ENCODE data around the gene EIF2AK2.
"Not testable (repeated sequence)": the region's sequence is repeated elsewhere in the genome, so short reads cannot be mapped to it uniquely, and the experiment has no call there.

Gene EIF2AK2

DNA sequence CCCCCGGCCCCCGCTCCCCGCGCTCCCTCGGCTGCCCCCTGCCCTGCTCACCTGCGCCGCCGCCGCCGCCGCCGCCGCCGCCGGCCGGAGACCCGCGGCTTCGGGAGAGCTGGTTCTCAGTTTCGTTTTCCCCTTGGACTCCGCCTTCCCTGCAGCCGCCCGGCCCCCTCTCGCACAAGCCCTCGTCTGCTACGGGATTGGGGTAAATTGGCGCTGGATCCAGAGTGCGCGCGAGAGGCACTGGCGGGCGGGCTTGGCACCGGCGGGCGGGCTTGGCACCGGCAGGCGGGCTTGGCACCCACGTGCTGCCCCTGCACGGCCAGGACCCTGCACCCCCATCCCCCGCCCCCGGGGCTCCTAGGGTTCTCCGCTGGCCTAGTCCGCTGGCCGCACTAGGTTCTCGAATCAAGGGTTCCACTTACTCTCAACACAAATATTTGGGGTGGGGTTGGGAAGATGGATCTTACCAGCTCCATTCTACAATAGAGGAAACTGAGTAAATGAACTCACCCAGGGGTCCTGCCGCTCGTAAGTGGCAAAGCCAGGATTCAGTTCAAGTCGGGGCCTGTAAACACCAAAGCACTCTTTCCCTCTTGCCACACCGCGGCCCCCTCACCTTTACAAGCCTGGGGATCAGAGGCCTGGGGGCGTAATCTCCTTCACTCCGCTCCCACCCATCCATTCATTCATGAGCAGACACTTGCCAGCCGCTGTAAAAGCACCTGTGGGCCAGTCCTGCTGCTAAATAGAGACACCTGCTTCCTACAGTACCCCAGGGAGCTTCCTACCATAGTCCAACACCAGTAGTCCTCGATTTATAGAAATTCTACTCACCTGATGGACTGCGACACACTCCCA lies at the start of gene EIF2AK2:
EIF2AK2 (minus strand) TSS at position 124 of the 858 bp plus-strand sequence. CDS start 9,174 bp downstream, outside the sequence.
- TF ChIP-seq POLR2A (IDR thresholded peaks at IDR 0.05; ENCODE audit: low read length), result no peak
- TF ChIP-seq GATA1 (IDR thresholded peaks at IDR 0.05; ENCODE audit: low read depth, low read length), result no peak
- peak; percentile 89 to 90 for DNase-seq

DNA sequence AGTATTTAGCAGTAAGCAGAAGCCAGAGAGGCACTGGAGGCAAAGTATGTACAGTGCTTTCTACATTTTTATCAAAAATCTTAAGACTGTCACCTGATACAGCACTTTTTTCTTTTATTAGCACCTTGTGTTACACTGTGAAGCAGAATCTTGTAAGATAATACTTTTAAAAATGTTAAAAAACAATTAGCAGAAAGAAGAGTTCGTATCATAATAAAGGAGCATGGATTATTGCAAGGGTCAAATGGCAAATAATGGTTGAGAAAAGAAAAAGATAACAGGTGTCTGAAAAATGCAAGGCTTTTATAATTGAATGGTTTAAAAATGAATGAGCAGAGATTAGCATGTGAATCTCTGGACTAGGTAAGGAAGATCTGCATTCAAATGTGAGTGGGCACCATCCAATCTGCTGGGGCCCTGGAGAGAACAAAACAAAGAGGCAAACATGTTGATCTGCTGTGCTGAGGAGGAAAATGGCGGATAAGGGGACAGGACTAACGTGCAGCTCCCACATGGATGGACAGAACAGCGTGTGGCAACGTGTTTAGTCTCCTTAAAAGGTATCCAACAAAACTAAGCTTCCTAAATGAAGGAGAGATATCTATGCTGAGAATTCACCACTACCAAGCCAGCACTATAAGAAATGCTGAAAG lies 49.0 kb upstream of the EIF2AK2 start:
- TF ChIP-seq POLR2A (IDR thresholded peaks at IDR 0.05; ENCODE audit: low read length) (no peak), GATA1 (IDR thresholded peaks at IDR 0.05; ENCODE audit: low read depth, low read length) (no peak)
- no peak for DNase-seq

- DNase-seq, result not testable (repeated sequence)
Observed at GRCh38 chr2:37205071-37205661, 48.4 kb upstream of the EIF2AK2 start.

- TF ChIP-seq POLR2A (IDR thresholded peaks at IDR 0.05; ENCODE audit: low read length), result no peak
- no peak for TF ChIP-seq GATA1 (IDR thresholded peaks at IDR 0.05; ENCODE audit: low read depth, low read length)
- no peak for DNase-seq
Observed at GRCh38 chr2:37203708-37204107, 46.9 kb upstream of the EIF2AK2 start.

GRCh38 chr2:37201766-37202165 lies 45.0 kb upstream of the EIF2AK2 start:
- TF ChIP-seq GATA1 (IDR thresholded peaks at IDR 0.05; ENCODE audit: low read depth, low read length) (no peak), POLR2A (IDR thresholded peaks at IDR 0.05; ENCODE audit: low read length) (no peak)
- no peak for DNase-seq

GRCh38 chr2:37201208-37201607 lies 44.4 kb upstream of the EIF2AK2 start:
- DNase-seq, result no peak
- TF ChIP-seq POLR2A (IDR thresholded peaks at IDR 0.05; ENCODE audit: low read length) (no peak), GATA1 (IDR thresholded peaks at IDR 0.05; ENCODE audit: low read depth, low read length) (no peak)

DNA sequence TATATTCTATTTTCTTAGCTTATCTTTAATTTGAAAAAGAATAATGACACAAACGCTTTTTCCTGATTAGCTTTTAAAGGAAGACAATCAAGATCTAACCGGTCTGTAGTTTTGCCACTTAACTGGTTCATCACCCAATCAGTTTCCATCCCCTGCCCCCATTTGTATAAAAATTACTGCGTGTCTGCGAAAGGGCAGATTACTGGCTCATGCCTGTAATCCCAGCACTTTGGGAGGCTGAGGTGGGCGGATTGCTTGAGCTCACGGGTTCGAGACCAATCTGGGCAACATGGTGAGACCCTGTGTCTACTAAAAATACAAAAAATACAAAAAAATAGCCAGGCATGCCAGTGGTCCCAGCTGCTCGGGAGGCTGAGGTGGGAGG lies 41.9 kb upstream of the EIF2AK2 start:
- DNase-seq, result no peak
- no peak for TF ChIP-seq POLR2A (IDR thresholded peaks at IDR 0.05; ENCODE audit: low read length)
- no peak for TF ChIP-seq GATA1 (IDR thresholded peaks at IDR 0.05; ENCODE audit: low read depth, low read length)

DNA sequence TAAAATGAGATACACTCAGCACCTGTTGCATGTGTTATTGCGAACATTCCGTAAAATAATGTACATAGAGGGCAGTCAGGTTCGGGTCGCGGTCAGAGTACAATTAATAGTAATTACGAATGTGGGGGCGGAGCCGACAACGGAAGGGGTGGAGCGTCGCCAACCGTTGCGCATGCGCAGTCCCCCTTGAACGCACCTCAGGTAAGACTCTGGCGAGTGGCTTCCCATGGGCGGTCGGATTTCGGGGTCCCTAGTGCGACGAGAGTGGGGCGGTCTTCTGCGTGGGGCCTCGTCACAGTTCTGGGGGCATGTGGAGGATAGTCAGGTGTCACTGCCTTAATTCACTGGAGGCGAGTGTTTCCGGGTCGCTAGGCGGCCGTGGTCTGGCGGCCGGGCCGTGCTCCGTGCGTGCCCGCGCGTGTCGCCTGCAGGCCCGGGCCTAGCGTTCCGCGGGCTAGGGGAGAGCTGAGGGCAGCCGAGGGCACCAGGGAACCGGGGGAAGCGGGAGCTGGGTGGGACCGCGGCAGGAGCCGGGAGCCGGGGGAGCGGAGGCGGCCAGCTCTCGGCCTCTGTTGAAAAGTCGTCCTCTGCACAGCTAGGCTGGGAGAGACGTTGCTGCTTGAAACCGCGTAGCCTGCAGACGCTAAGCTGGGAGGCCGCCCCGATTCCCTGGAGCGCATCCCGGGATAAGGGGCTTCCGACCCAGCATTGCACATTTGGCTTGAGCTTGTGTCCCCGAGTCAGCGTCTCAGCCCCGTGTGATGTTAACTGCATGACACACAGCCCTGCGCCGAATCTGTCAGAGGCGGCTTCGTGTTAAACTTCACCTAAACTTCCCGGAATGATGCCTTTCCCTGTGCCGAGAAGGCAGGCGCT lies 39.8 kb upstream of the EIF2AK2 start, which contains the start of gene CEBPZOS:
CEBPZOS (plus strand) TSS at position 177 of the 876 bp plus-strand sequence. CDS start 3,209 bp downstream, outside the sequence.
- peak; percentile 87 to 92 for DNase-seq
- TF ChIP-seq GATA1 (IDR thresholded peaks at IDR 0.05; ENCODE audit: low read depth, low read length) (no peak), POLR2A (IDR thresholded peaks at IDR 0.05; ENCODE audit: low read length) (peak; percentile 88)

DNA sequence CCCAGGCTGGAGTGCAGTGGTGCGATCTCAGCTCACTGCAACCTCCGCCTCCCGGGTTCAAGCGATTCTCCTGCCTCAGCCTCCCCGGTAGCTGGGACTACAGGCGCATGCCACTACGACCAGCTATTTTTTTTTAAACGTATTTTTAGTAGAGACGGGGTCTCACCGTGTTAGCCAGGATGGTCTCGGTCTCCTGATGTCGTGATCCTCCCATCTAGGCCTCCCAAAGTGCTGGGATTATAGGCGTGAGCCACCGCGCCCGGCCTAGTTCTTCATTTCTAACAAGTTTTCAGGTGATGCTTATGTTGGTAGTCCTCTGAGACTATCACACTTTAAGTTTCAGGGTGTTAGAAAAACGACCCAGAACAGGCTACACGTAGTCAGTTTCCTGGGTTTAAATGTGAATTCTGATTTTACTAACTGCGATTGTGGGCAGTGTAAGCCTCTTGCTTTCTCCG lies 39.1 kb upstream of the EIF2AK2 start:
- not testable (repeated sequence) for DNase-seq

- no peak for DNase-seq
- TF ChIP-seq GATA1 (IDR thresholded peaks at IDR 0.05; ENCODE audit: low read depth, low read length) (no peak), POLR2A (IDR thresholded peaks at IDR 0.05; ENCODE audit: low read length) (no peak)
Observed at GRCh38 chr2:37192551-37192950, 35.8 kb upstream of the EIF2AK2 start.

GRCh38 chr2:37191747-37192146 lies 35.0 kb upstream of the EIF2AK2 start:
- DNase-seq, result no peak
- no peak for TF ChIP-seq POLR2A (IDR thresholded peaks at IDR 0.05; ENCODE audit: low read length)
- no peak for TF ChIP-seq GATA1 (IDR thresholded peaks at IDR 0.05; ENCODE audit: low read depth, low read length)

- TF ChIP-seq POLR2A (IDR thresholded peaks at IDR 0.05; ENCODE audit: low read length) (no peak), GATA1 (IDR thresholded peaks at IDR 0.05; ENCODE audit: low read depth, low read length) (no peak)
- no peak for DNase-seq
Observed at GRCh38 chr2:37191253-37191652, 34.5 kb upstream of the EIF2AK2 start.

DNA sequence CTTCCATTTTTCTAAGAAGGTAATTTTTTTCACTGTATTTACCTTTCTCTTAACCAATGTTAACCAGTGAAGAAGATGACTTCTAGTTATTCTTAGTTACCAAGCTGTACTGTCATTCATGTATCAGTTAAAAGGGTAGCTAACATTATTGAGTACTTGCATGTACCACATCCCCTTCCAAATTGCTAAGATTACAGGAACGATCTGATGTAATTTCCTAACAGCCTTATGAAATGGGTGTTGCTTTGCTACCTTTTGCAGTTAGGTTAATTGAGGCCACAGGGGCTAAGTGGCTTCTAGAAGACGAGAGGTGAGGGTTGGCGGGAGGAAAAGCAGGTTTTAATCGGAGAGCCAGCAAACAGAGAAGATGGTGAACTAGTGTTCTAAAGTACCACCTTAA lies 33.5 kb upstream of the EIF2AK2 start:
- TF ChIP-seq GATA1 (IDR thresholded peaks at IDR 0.05; ENCODE audit: low read depth, low read length) (no peak), POLR2A (IDR thresholded peaks at IDR 0.05; ENCODE audit: low read length) (no peak)
- no peak for DNase-seq

All from erythroblast (primary cell).